ENCODE data around the gene CKB.

DNA sequence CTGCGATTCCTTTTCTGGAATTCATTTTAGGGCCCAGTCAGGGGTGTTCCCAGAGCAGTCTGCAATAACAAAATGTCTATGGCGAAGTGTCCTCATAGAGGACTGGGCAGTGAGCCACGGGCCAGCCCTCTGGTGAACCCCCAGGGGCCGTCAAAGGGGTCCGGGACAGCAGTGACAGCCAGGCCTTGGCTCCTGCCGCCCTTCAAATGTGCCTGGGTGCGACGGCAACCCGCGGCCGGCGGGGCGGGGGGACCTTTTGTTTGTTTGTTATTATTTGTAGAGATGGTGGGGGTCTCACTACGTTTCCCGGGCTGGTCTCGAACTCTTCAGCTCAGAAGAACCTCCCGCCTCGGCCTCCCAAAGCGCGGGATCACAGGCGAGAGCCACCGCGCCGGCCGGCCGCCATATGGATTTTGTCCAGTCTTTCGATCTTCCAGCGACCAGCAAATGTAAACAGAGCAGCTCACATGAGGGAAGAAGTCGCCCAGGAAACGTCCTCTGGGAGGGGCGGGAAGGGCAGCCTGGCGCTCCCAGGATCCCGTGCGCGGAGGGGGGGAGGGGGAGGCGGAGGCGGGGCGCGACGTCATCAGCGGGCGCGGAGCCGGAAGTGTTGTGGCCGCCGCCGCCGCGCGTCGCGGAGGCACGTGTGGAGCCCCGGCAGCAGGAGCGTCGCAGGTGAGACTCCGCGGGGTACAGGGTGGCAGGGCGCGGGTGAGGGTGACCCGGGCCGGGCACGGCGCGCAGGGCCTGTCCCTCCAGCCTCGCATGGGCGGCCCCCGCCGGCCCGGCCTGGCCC, 6.2 kb upstream of the CKB start, which contains the start of gene TRMT61A:
- TF ChIP-seq CTCF (IDR thresholded peaks at IDR 0.05; ENCODE audit: insufficient read depth, low read length, poor library complexity, severe bottlenecking), result no peak
- no peak for TF ChIP-seq EZH2phosphoT487 (conservative IDR thresholded peaks at IDR 0.05; ENCODE audit: low read length)

All from SU-DHL-6 (cell line).